ENCODE data around the gene SPACA5.
"Not testable (repeated sequence)": the region's sequence is repeated elsewhere in the genome, so short reads cannot be mapped to it uniquely, and the experiment has no call there.

Gene SPACA5

DNA sequence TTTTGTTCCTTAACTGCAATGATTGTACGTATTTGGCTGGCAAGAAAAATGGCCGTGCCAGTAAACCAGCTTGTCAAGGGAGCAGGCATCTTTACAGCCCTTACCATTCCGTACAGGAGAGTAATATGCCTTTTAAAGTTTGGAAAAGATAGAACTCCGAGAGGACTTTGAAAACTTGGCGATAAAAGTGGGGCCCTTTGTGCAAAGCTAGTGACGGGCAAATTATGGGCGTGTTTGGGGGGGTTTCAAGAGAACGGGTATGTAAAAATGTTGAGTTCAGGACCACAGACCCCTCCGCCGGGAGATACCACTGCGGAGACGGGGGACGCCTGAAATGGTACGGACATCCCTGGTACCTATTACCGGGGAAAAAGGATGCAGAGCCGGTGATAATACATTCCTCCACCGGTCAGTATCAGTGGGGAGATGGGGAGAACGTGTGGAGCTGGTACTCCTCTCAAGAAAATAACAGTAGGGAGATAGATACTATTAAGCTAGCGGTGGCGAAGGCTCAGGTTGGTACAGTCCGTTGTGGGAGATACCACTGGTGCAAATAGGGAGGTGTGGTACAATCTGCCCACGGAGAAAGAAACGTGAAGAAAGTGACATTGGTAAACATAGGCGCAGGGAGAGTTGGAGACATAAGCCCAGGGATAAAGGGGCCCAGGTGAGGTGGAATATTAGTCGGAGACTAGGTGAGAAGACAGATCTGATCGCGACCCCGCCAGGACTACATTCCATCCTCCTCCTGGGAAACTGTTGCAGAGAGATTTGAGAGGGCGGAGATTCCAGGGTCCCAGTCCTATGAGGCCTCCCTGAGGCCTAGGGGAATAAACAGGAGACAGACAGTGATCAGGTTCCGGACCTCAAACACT is 14.5 kb downstream of the SPACA5 start:
- peak; percentile 49 for DNase-seq (ENCODE audit: low spot score)

DNA sequence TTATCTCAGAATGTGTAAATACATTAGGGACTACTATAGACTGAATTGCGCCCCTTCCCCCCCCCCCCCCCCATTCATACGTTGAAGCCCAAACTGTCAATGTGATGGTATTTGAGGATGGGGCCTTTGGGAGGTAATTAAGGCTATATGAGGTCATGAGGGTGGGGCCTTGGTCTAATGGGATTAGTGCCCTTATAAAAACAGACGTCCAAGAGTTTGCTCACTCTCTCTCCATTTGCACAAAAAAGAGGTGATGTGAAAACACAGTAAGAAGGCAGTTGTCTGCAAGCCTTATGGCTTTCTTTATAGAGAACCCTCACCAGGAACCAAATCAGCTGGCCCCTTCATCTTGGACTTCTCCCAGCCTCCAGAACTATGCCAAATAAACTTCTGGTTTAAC is 15.3 kb downstream of the SPACA5 start:
- DNase-seq (ENCODE audit: low spot score): no peak

DNA sequence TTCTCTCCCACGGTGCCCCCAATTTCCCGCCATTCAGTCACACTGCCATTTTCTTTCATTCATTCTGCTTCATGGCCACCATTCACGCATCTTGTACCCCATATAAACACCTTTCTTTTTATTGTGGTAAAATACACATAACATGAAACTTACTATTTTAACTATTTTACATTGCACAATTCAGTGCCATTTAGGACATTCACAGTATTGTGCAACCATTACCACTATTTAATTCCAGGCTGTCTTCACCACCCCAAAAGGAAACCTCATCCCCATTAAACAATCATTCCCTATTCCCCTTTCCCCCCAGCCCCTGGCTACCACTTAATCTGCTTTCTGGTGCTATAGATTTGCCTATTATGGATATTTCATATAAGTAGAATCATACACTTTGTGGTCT is 15.9 kb downstream of the SPACA5 start:
- DNase-seq (ENCODE audit: low spot score): no peak

DNA sequence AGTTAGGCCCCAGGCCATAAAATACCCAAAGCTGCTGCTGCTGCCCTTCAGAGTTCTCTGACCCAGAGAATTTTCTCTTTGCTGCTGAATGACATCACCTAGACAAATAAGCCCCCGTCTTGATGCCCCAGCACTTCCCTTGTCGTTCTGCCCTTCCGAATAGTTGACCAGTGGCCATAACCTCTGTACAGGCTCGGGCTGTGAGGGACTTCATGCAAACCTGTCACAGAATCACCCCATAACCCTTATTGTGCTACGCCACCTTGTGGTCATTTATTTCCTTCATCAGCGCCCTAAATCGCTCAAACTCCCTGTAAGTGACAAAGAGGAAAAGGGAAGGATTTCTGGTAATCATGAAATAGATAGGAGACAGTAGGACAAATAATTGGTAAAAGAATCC is 18.8 kb downstream of the SPACA5 start:
- DNase-seq (ENCODE audit: low spot score): peak; percentile 22

DNA sequence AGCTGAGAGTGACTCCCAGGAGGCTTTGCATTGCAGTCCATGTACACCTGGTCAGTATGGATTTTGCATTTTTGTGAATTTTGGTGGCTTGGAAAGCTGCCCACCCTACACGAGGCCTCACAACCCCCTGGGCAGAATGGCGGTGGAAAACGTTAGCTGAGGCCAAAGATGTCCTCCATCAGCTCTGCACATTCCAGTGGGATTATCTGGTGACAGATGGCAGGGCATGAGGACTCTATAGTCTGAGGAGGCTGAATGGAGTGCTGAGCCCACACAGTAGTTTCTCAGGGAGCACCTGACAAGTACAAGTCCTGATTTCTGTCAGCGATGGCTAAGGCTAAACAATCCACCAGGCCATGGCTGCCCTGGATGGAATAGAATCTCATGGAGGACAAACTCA is 20.8 kb downstream of the SPACA5 start:
- not testable (repeated sequence) for DNase-seq (ENCODE audit: low spot score)

DNA sequence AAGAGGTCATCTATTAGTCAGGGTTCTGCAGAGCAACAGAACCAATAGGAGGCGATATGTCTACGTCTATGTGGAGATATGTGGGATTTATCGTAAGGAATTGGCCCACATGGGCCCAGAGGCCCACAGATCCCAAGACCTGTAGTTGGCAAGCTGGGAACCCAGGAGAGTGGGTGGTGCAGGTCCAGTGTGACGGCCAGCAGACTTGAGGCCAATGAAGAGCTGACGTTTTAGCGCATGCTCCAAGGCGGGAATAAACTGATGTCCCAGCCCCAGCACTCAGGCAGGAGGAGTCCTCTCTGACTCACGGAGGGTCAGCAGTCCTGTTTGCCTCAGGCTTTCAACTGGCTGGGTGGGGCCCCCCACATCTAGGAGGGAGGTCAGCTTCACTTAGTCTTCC is 21.3 kb downstream of the SPACA5 start:
- no peak for DNase-seq (ENCODE audit: low spot score)

DNA sequence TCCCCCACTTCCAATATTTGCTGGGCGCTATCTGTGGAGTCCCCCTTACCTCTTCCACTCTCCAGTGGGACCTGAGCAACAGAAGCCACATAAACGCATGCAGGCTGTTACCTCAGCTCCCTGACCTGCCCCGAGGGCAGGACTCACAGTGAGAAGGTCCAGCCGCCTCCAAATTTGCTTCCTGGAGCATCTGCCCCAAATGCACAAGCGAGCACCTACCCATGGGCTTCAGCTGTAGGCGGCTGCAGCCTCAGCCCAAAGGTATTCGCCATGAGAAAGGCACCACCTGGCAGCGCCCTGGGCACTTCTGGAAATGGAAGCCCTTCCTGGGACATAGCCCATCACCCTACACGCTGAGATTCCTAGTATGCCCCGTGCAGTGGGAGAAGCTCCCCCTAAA is 23.4 kb downstream of the SPACA5 start:
- no peak for DNase-seq (ENCODE audit: low spot score)

DNA sequence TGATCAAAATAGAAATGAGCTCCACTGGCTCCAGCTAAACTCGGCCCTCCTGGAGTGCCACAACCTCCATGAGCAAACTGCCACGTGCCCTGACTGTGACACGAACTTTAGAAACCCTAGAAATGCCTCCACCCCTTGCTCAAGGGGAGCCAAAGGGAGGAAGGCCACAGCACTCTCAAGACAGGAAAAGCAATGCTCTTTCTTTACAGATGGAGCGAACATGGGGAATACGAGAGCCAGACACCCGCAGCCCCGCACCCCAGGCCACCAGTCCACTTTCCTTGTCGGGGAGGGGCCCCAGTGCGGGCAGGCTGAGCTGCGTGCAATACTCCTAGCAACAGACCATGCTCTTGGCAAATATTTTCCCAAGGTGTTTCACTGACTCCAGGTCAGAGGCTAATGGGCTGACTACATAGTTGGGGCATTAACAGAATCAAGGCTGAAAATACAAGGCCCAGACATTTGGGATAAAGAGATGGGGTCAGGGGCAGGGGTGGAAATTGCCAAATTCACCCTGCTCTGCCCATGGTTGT is 23.9 kb downstream of the SPACA5 start:
- DNase-seq (ENCODE audit: low spot score): not testable (repeated sequence)

DNA sequence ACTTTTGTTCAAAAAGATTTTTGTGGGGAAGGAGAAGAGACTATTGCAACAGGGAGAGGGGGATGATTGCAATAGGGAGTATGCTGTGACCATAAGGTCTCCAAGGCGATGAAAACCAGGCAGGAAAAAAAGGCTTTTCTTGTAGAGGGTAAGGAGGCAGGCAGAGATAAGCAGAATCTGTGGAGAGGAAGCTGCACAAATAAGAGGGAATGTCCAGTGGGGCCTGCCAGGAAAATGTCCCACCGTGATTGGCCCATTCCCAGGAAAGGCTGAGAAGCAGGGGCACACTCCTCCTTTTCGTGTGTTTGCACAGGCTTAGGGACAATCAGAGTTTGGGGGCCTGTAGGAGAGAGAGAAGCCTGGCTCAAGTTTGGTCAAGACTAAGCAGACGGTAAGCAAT is 29.1 kb downstream of the SPACA5 start:
- DNase-seq (ENCODE audit: low spot score): no peak

DNA sequence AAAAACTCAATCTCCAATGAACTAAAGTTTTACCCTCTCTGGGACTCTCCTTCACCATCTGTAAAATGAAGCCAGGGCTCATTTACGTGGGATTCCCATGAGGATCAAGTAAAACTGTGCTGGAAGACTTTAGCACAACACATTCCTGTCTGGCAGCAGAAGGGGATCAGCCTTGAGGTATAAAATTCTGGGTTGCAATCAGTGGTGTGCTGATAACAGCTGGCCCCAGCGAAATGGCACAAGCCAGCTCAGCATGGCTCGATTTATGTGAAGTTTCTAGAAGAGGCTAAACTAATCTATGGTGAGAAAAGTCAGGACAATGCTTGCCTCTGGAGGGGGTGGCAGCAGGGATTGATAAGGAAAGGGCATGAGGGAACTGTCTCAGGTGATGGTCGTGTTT is 36.3 kb downstream of the SPACA5 start:
- DNase-seq (ENCODE audit: low spot score): no peak

DNA sequence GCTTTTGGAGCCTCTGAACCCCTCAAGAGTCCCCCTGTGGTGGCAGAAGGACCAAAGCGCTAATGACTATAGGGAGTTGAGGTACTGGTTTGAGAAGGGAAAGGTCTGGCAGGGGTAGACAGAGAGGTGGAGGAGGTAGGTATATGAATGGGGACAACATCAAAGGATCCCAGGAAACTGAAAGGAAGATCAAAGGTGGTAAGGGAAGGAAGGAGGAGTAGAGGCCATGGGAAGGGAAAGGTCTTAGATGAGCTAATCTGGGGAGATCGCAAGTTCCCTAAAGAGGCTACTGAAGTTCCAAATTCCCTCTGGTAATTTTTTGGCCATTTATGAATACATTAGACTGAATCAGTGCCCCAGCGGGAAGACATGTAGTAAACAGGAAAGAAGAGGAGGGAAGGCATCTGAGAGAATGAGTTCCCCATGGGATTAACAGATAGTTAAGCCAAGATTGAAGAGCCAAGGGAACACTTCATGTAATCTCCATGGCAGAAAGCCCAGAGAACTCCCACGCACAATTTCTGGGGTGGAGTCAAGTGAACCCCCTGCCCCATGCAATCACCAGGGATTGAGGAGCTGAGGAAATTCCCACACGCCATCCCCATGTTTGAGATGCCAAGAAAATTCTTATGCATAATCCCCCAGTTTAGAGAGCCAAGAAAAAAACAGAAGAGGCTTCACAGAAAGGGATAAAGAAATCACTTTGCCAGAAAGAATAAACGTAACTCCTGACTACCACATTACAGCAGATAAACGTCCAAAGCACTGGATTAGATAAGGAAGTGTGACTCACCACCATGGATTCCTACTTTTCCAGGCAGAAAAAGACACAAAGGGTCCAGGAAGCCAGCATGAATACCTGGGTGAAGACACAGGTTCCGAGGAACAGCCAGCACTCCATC is 38.9 kb downstream of the SPACA5 start:
- no peak for DNase-seq (ENCODE audit: low spot score)

DNA sequence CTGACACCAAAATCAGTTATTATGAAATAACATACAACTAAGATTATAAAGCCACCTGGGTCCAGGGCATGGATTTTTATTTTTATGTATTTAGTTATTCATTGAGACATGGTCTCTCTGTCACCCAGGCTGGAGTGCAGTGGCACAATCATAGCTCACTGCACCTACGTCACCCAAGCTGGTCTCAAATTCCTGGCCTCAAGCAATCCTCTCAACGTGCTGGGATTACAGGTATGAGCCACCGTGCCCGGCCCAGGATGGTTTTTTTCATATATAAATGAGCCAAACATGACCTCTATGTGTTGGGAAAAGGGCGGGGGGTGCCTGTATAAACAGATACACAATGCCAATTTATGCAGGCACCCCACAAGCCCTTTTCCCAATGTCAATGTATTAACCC is 40.1 kb downstream of the SPACA5 start:
- no peak for DNase-seq (ENCODE audit: low spot score)

DNA sequence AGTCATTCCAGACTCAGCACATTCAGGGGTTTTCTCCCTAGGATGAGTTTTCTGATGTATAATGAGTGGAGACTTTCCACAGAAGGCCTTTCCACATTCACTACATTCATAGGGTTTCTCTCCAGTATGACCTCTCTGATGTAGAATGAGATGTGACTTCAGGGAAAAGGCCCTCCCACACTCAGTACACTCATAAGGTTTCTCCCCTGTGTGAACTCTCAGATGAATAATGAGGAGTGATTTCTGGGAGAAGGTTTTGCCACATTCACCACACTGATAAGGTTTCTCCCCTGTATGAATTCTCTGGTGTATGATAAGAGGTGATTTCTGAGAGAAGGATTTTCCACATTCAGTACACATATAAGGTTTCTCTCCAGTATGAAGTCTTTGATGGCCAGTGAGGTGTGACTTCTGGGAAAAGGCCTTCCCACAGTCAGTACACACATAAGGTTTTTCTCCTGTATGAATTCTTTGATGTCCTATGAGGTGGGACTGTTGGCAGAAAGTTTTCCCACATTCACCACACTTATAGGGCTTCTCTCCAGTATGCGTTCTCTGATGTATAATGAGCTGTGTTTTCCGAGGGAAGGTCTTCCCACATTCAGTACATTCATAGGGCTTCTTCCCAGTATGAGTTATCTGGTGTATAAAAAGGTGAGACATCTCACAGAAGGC is 52.0 kb downstream of the SPACA5 start:
- DNase-seq (ENCODE audit: low spot score): no peak

DNA sequence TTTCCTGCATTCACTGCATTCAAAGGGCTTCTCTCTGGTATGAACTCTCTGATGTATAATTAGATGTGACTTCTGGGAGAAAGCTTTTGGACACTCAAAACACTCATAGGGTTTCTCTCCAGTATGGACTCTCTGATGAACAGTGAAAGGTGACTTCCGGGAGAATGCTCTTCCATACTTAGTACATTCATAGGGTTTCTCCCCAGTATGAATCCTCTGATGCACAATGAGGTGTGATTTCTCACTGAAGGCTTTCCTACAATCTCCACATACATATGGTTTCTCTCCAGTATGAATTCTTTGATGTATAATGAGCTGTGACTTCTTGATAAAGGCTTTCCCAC is 52.5 kb downstream of the SPACA5 start:
- no peak for DNase-seq (ENCODE audit: low spot score)

Measured in HuH-7 (cell line).